GM21528 (cell line): Measurements from ENCODE around the gene CCNG1.

Experiments used
- ATAC-seq: cut with Tn5 transposase; IDR thresholded peaks from one replicate; pipeline ENCODE4 v1.9.1; 2021; ENCODE audit warnings: mild to moderate bottlenecking, moderate library complexity; ENCODE audit not compliant: unreplicated experiment, low FRiP score

CCNG1 gene

DNA sequence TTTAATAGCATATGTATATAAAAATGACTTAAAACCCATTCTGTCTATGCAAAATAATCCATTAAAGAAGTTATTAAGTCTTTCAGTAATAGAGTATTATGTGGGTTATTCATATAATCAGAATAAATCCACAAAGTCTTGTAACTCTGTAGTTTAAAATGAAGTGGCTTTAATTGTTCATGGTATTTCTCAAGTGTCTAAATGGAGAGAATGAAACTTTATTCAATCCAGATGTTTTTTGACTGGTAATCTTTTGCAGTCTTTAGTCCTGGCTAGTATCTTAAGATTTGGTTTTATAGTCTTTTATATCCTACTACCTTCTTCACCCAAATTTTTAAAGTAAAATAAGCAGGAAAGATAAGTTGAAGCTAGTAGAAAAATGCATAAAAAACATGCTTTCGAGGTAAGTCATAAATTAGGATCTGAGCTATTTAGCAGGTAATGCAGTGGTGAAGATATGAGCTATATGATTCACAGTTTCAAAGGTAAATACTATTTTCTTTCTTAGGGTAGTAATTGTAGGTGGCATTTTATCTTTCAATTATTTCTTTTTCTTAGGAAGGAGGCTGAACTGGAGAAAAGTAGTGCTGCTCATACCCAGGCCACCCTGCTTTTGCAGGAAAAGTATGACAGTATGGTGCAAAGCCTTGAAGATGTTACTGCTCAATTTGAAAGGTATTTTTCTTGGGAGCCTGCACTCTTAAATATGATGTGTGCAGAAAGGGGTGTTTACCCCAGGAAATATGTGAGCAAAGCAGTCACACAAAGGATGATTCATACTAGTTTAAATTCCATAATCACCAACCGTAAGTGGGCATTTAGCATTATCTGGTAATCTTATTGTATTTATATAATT, 41.0 kb downstream of the CCNG1 start:
- no peak for ATAC-seq

DNA sequence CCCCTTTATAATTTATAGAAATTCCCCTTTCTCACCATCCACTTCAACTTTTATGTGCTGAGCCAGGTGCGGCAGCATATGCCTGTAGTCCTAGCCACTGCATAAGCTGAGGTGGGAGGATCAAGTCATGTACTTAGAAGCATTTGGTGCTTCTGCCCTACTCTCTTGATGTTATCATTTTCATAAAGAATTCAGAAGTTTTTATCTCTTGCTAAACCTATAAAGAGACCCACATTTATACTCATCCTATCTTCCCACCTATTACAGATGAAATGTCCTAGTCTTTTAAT, 41.5 kb downstream of the CCNG1 start:
- no peak for ATAC-seq

DNA sequence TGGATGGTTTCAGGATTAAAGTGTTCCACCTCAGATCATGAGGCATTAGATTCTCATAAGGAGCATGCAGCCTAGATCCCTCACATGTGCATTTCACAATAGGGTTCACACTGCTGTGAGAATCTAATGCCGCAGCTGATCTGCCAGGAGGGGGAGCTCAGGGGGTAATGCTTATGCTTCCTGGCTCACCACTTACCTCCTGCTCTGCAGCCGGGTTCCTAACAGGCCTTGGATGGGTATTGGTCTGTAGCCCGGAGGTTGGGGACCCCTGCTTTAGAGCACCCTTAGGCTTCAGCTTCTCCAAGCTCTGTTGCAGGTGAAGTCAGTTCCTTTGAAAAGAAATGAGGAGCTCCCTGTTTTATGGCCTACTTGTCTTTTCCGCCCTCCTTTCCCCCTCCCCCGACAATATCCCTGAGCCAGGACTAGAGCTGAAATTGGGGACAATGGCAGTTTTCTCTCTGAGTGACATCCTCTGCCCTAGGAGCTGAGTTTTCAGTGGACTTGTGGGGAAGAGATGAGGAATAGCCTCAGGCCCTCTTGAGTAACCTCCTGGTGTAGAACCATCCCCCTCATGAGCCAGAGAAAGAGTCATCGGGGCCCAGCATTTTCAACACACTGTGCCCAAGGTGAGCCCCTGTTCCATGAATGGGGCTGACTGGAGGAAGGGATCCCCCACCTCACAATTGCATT, 51.8 kb downstream of the CCNG1 start:
- no peak for ATAC-seq

DNA sequence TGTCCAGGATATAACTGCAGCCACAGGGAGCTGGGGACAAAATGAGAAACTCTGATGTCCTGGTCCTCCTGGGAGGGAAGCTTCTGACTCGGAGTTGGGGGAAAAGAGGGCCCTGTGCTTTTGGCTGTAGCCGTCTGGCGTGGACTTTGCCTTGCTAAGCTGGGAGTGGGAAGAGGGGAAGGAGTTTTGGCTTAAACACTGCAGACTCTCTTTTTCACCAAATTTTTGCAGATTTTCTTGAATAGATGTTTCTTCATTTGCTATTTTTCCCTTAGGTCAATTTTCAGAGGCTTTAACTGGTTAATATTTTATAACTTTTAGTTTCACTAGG, 52.3 kb downstream of the CCNG1 start:
- no peak for ATAC-seq
